Measurements from ENCODE around the gene HEMK1.

The HEMK1 gene

GRCh38 chr3:50600841-50601591 is 31.7 kb downstream of the HEMK1 start:
- TF ChIP-seq CTCF (conservative IDR thresholded peaks at IDR 0.05; ENCODE audit: low read depth, low read length) = no peak
- no peaks in the 10 kb centered on the region for H3K79me2 ChIP-seq (ENCODE audit: insufficient read depth, low read depth)
- H3K4me3 ChIP-seq (IDR thresholded peaks at IDR 0.05; ENCODE audit: insufficient read depth, low read depth, low read length) = no peak overlapping the region
- no peak overlapping the region for H3K27ac ChIP-seq
- no peaks in the 10 kb centered on the region for H3K27me3 ChIP-seq (ENCODE audit: insufficient read depth, low read depth)
- no peak overlapping the region for H3K4me2 ChIP-seq
- H3K9ac ChIP-seq = no peak overlapping the region
- no peaks in the 10 kb centered on the region for H4K20me1 ChIP-seq (ENCODE audit: insufficient read depth)
- no peaks in the 10 kb centered on the region for H3K4me1 ChIP-seq (ENCODE audit: low read depth, poor library complexity, severe bottlenecking)
- H2AFZ ChIP-seq (ENCODE audit: low read depth) = no peak overlapping the region
- no peaks in the 10 kb centered on the region for H3K36me3 ChIP-seq (ENCODE audit: insufficient read depth)

GRCh38 chr3:50602595-50603191 is 33.4 kb downstream of the HEMK1 start:
- H3K79me2 ChIP-seq (ENCODE audit: insufficient read depth, low read depth) = no peaks in the 10 kb centered on the region

GRCh38 chr3:50603261-50604109 is 34.2 kb downstream of the HEMK1 start:
- no peak overlapping the region for H3K9ac ChIP-seq
- H3K4me3 ChIP-seq (IDR thresholded peaks at IDR 0.05; ENCODE audit: insufficient read depth, low read depth, low read length) = no peak overlapping the region
- no peaks in the 10 kb centered on the region for H3K79me2 ChIP-seq (ENCODE audit: insufficient read depth, low read depth)
- H3K27ac ChIP-seq = no peak overlapping the region
- H4K20me1 ChIP-seq (ENCODE audit: insufficient read depth) = no peaks in the 10 kb centered on the region
- H3K36me3 ChIP-seq (ENCODE audit: insufficient read depth) = no peaks in the 10 kb centered on the region
- H3K4me2 ChIP-seq = no peak overlapping the region
- H3K27me3 ChIP-seq (ENCODE audit: insufficient read depth, low read depth) = no peaks in the 10 kb centered on the region
- no peak for TF ChIP-seq CTCF (conservative IDR thresholded peaks at IDR 0.05; ENCODE audit: low read depth, low read length)
- no peak overlapping the region for H2AFZ ChIP-seq (ENCODE audit: low read depth)
- H3K4me1 ChIP-seq (ENCODE audit: low read depth, poor library complexity, severe bottlenecking) = no peaks in the 10 kb centered on the region

More at GRCh38 chr3:50602595-50603191, 33.4 kb downstream of the HEMK1 start:
- Histone ChIP-seq H3K4me1 (ENCODE audit: low read depth, poor library complexity, severe bottlenecking) (no peaks in the 10 kb centered on the region), H3K4me2 (no peak overlapping the region), H3K27me3 (ENCODE audit: insufficient read depth, low read depth) (no peaks in the 10 kb centered on the region), H4K20me1 (ENCODE audit: insufficient read depth) (no peaks in the 10 kb centered on the region), H3K27ac (no peak overlapping the region), H3K36me3 (ENCODE audit: insufficient read depth) (no peaks in the 10 kb centered on the region), H2AFZ (ENCODE audit: low read depth) (no peak overlapping the region), H3K9ac (no peak overlapping the region), H3K4me3 (IDR thresholded peaks at IDR 0.05; ENCODE audit: insufficient read depth, low read depth, low read length) (no peak overlapping the region)
- TF ChIP-seq CTCF (conservative IDR thresholded peaks at IDR 0.05; ENCODE audit: low read depth, low read length) = no peak

GRCh38 chr3:50604110-50604621 is 34.8 kb downstream of the HEMK1 start:
- H3K36me3 ChIP-seq (ENCODE audit: insufficient read depth) = no peaks in the 10 kb centered on the region
- no peaks in the 10 kb centered on the region for H3K79me2 ChIP-seq (ENCODE audit: insufficient read depth, low read depth)
- no peak overlapping the region for H3K4me3 ChIP-seq (IDR thresholded peaks at IDR 0.05; ENCODE audit: insufficient read depth, low read depth, low read length)
- no peaks in the 10 kb centered on the region for H3K4me1 ChIP-seq (ENCODE audit: low read depth, poor library complexity, severe bottlenecking)
- H3K27ac ChIP-seq = no peak overlapping the region
- H3K4me2 ChIP-seq = no peak overlapping the region
- H2AFZ ChIP-seq (ENCODE audit: low read depth) = no peak overlapping the region
- no peaks in the 10 kb centered on the region for H4K20me1 ChIP-seq (ENCODE audit: insufficient read depth)
- H3K9ac ChIP-seq = no peak overlapping the region
- no peak for TF ChIP-seq CTCF (conservative IDR thresholded peaks at IDR 0.05; ENCODE audit: low read depth, low read length)
- H3K27me3 ChIP-seq (ENCODE audit: insufficient read depth, low read depth) = no peaks in the 10 kb centered on the region

All from KMS-11 (cell line).